DND-41 (cell line): ENCODE data around the gene SCAMP5.

ENCODE experiments used
- ATAC-seq: fragments of 200-7000 bp; cut with Tn5 transposase; 3 replicates; pipeline ENCODE4 v1.9.1; 2021; ENCODE audit warnings: low read depth; ENCODE audit not compliant: insufficient read depth
- DNase-seq: peaks from one replicate; pipeline ENCODE4 v3.0.0-alpha.2; 2020
- H2AFZ ChIP-seq: 2 replicates; pipeline ENCODE4 v1.6.0; 2012; ENCODE audit warnings: low read depth, low read length
- H3K27ac ChIP-seq: 2 replicates; pipeline ENCODE4 v1.5.1; 2012; ENCODE audit warnings: low read length, inconsistent platforms
- H3K27me3 ChIP-seq: fragments of 200-600 bp; sonication (generic); 2 replicates; pipeline ENCODE4 v1.6.0; 2012; ENCODE audit warnings: low read length, mild to moderate bottlenecking, inconsistent platforms; ENCODE audit not compliant: insufficient read depth, poor library complexity
- H3K36me3 ChIP-seq: 2 replicates; pipeline ENCODE4 v1.5.1; 2012; ENCODE audit warnings: low read length, inconsistent platforms; ENCODE audit not compliant: insufficient read depth
- H3K4me1 ChIP-seq: 2 replicates; pipeline ENCODE4 v1.5.1; 2012; ENCODE audit warnings: mild to moderate bottlenecking, low read length; ENCODE audit not compliant: insufficient read depth
- H3K4me2 ChIP-seq: 2 replicates; pipeline ENCODE4 v1.6.0; 2012; ENCODE audit warnings: mild to moderate bottlenecking, moderate library complexity, low read length, inconsistent platforms; ENCODE audit not compliant: insufficient read depth
- H3K4me3 ChIP-seq, 2 experiments: fragments of 200-600 bp in 1 of 2; shearing (Covaris generic) in 1 of 2; 2 replicates each; pipeline ENCODE4 v1.5.1; 2012 to 2016; ENCODE audit warnings: inconsistent platforms in 2 of 2, low read length in 2 of 2, mild to moderate bottlenecking in 2 of 2, low read depth in 1 of 2, moderate library complexity in 1 of 2
- H3K79me2 ChIP-seq: 2 replicates; pipeline ENCODE4 v1.6.0; 2012; ENCODE audit warnings: low read length, inconsistent platforms; ENCODE audit not compliant: insufficient read depth
- H3K9ac ChIP-seq: 2 replicates; pipeline ENCODE4 v1.6.0; 2012; ENCODE audit warnings: low read depth, mild to moderate bottlenecking, inconsistent platforms, low read length, moderate library complexity
- H3K9me3 ChIP-seq: 2 replicates; pipeline ENCODE4 v1.5.1; 2012; ENCODE audit warnings: low read length, moderate library complexity, mild to moderate bottlenecking, inconsistent platforms; ENCODE audit not compliant: insufficient read depth, severe bottlenecking
- H4K20me1 ChIP-seq: 2 replicates; pipeline ENCODE4 v1.6.0; 2012; ENCODE audit warnings: low read length; ENCODE audit not compliant: insufficient read depth
- CTCF ChIP-seq: IDR thresholded peaks from 2 replicates; pipeline ENCODE4 v1.5.1; 2012; ENCODE audit warnings: borderline replicate concordance, low read length, moderate library complexity, mild to moderate bottlenecking; ENCODE audit not compliant: poor library complexity, severe bottlenecking; ENCODE audit errors: extremely low read depth
- EZH2 ChIP-seq: IDR thresholded peaks from 3 replicates; pipeline ENCODE4 v1.6.1; 2012; ENCODE audit warnings: borderline replicate concordance, low read depth, mild to moderate bottlenecking, moderate library complexity, low read length, inconsistent platforms; ENCODE audit not compliant: severe bottlenecking

Gene SCAMP5

GRCh38 chr15:74956648-74957475, 38.5 kb upstream of the SCAMP5 start, which contains the start of gene RPP25:
Gene RPP25, minus strand, starts transcription at chr15:74956772. Its CDS starts 189 bp downstream, at chr15:74956583.
- Histone ChIP-seq H3K4me1 (no peaks in the 10 kb centered on the region), H2AFZ (no peak within 1 kb of the TSS), H3K9ac (no peak within 1 kb of the TSS), H3K79me2 (no peaks in the 10 kb centered on the region), H3K27ac (no peak within 1 kb of the TSS), H3K9me3 (no peaks in the 10 kb centered on the region), H3K4me2 (no peak within 1 kb of the TSS), H4K20me1 (no peaks in the 10 kb centered on the region), H3K27me3 (no peaks in the 10 kb centered on the region), H3K4me3 (no peak within 1 kb of the TSS), H3K36me3 (no peaks in the 10 kb centered on the region)
- no peak for ATAC-seq
- DNase-seq = no peak
- TF ChIP-seq EZH2 = no peak
- TF ChIP-seq CTCF = no peak

- no peak for DNase-seq
These were observed 37.8 kb upstream of the SCAMP5 start for GRCh38 chr15:74957476-74958035.

GRCh38 chr15:74958320-74958907, 36.9 kb upstream of the SCAMP5 start:
- DNase-seq (no peak), ATAC-seq (no peak)
- no peak overlapping the region for H3K9ac ChIP-seq
- no peaks in the 10 kb centered on the region for H3K36me3 ChIP-seq
- H2AFZ ChIP-seq = no peak overlapping the region
- no peaks in the 10 kb centered on the region for H3K79me2 ChIP-seq
- H4K20me1 ChIP-seq = no peaks in the 10 kb centered on the region
- H3K4me3 ChIP-seq = no peak overlapping the region
- H3K9me3 ChIP-seq = no peaks in the 10 kb centered on the region
- no peak for TF ChIP-seq EZH2
- no peak for TF ChIP-seq CTCF
- H3K27ac ChIP-seq = no peak overlapping the region
- no peaks in the 10 kb centered on the region for H3K4me1 ChIP-seq
- H3K4me2 ChIP-seq = no peak overlapping the region
- H3K27me3 ChIP-seq = no peaks in the 10 kb centered on the region

More at GRCh38 chr15:74957476-74958035, 37.8 kb upstream of the SCAMP5 start:
- no peak for ATAC-seq
- no peaks in the 10 kb centered on the region for H3K4me1 ChIP-seq
- H3K79me2 ChIP-seq = no peaks in the 10 kb centered on the region
- H3K4me2 ChIP-seq = no peak overlapping the region
- no peaks in the 10 kb centered on the region for H3K9me3 ChIP-seq
- TF ChIP-seq EZH2 = no peak
- no peak for TF ChIP-seq CTCF
- H3K9ac ChIP-seq = no peak overlapping the region
- no peaks in the 10 kb centered on the region for H3K27me3 ChIP-seq
- H3K4me3 ChIP-seq = no peak overlapping the region
- H4K20me1 ChIP-seq = no peaks in the 10 kb centered on the region
- H3K27ac ChIP-seq = no peak overlapping the region
- H2AFZ ChIP-seq = no peak overlapping the region
- no peaks in the 10 kb centered on the region for H3K36me3 ChIP-seq
